Right lobe of liver (tissue), 4 donors: ENCODE results near the gene PRM1.

Experiments used
- CTCF ChIP-seq, 4 donors: fragments of 200-600 bp in 3 of 4; fragments of 450-650 bp in 1 of 4; IDR thresholded peaks; one replicate each; pipeline versions ENCODE4 v1.5.1 to v1.8.0; 2016 to 2022; ENCODE audit warnings: antibody characterized with exemption in 4 of 4, mild to moderate bottlenecking in 2 of 4
- POLR2A ChIP-seq: fragments of 450-650 bp; IDR thresholded peaks from one replicate; pipeline ENCODE4 v1.6.1; 2017; ENCODE audit warnings: antibody characterized with exemption, mild to moderate bottlenecking
- donor health status: DM: no; HTN: no; CAD: no.
- donor health status: DM: no; HTN: no; CAD: no.
- donor health status: DM: no; HTN: yes; CAD: no.

GRCh38 chr16:11253009-11253994 lies 27.8 kb downstream of the PRM1 start:
- no peak for TF ChIP-seq CTCF (IDR thresholded peaks at IDR 0.05)
- TF ChIP-seq POLR2A: no peak
